GM21737 (cell line): ENCODE measurements around the gene DPP4.

Experiments used
- ATAC-seq: cut with Tn5 transposase; IDR thresholded peaks from one replicate; pipeline ENCODE4 v1.9.1; 2021; ENCODE audit warnings: mild to moderate bottlenecking, moderate library complexity; ENCODE audit not compliant: unreplicated experiment

Gene DPP4

GRCh38 chr2:162073888-162074631 lies at the start of gene DPP4:
Gene DPP4 (minus strand): TSS chr2:162074215. CDS start chr2:162073981, 234 bp downstream.
- ATAC-seq, result peak; percentile 95

DNA sequence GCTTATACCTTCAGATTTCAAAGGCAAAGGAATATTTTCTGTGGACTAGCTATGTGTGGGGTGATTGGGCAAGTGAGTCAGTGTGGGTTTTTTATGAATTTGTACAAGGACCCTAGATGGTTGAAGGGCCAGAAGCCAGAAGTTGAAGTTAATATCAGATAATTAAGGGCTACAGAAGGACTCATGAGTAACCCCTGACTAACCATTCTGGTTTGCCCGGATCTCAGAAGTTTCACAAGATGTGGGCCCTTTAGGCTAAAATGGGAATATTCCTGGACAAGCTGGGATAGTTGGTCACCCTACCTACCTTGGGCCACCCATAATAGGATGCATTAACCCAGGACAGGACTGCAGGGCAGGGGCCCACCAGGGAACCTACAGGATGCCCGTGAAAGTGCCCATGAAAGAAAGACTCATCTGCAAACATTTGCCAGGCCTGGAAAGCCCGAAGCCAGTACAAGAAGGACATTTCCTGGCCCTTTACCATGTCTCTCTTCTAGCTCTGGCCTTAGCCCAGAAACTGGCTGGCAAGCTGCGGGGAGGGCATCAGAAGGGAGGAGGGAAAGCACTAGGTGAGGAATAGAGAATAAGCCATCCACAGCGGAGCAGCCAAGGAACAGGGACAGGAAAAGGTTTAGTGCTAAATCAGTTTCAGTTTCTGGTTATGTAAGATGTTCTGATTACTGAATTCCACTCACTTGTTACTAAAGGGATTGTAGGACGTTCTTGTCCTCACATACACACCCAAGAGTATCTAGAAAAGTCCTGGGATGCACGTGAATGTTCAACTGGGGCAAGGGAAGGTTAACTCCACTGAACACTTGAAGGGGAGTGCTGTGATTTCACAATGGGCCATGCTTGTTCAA lies 44.4 kb upstream of the DPP4 start:
- no peak for ATAC-seq

GRCh38 chr2:162116352-162116751 lies 42.3 kb upstream of the DPP4 start:
- ATAC-seq, result no peak

DNA sequence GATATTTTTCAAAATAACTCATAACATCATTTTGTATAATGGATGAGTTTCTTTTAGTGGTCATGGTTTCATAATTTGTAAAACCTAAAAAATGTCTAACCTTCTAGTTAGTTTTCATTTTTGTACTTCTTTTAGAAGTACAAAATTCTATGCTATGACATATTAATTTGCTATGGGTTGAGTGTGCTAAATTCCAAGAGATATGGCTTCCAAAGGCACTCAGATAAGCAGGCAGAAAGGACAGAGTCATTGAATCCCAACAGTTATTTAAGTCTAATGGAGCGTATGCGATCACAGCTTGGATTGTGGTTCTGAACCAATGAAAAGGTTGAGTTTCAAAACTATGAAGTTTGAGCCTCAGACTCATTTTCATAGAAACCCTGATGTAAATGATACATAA lies 41.1 kb upstream of the DPP4 start:
- ATAC-seq, result no peak

DNA sequence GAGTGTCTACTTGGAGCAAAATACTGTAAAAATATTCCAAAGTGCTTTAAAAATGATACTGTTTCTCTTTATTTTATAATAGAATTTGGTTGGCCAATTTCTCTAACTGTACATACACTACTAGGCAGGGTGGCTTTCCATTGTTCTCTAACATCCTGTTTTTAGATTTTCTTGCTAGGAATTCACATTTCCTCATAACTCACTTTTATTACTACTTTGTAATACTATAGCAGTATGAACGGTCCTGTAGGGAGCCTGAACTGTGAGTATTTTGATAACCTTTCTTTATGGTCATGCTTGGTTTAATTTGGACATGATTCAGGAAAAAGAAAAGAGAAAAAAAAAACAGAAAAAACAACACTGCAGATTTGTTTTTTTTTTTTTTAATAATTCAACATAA lies 40.3 kb upstream of the DPP4 start:
- no peak for ATAC-seq

DNA sequence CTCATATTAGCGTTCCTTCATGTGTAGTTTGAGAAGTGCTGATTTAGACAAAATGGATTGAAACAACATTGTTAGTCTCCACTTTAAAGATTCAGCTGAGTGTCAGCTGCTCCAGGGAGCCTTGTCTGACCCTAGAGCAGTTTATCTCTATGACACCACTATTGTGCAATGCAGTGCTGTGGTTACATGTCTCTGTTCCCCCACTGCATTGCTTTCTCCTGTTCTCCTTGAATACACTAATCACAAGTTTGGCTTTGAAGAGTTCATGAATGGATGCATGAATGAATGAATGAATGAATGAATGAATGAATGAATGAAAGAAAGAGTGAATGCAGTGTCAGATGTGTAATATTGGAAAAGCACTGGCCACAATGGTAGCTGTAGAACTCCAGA lies 39.8 kb upstream of the DPP4 start:
- no peak for ATAC-seq

GRCh38 chr2:162113088-162113775 lies 39.2 kb upstream of the DPP4 start:
- ATAC-seq, result no peak

GRCh38 chr2:162111958-162112850 lies 38.2 kb upstream of the DPP4 start:
- ATAC-seq, result no peak

- no peak for ATAC-seq
Measured at GRCh38 chr2:162107361-162107901, 33.4 kb upstream of the DPP4 start.

GRCh38 chr2:162106746-162107145 lies 32.7 kb upstream of the DPP4 start:
- no peak for ATAC-seq

- ATAC-seq, result no peak
Measured at GRCh38 chr2:162106146-162106551, 32.1 kb upstream of the DPP4 start.

DNA sequence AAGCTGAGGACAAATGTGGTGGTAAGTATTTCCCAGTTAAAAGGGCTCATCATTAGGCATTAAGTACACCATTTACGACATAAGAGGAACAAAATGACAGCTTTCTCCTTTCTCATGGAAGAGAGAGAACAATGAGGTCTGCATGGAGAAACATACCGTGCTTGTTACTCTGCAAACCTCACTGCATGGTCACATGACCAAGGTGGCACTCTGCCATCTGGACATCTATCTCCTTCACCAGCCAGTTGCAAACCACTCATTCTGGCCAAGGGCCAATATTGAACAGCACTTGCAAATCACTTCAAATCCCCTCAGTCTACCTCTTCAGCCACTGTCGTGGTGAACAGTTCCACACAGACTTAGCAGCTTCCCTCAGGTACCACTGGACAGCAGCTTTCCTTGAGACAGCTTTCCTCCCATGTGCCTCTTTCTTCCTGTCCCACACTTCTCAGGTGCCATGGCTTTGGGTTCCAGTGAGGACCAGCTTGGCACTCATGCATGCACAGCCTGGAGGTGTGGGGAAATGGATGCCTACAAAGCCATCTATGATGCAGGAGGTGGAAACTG lies 29.5 kb upstream of the DPP4 start:
- no peak for ATAC-seq

- no peak for ATAC-seq
Measured at GRCh38 chr2:162100579-162100978, 26.6 kb upstream of the DPP4 start.

DNA sequence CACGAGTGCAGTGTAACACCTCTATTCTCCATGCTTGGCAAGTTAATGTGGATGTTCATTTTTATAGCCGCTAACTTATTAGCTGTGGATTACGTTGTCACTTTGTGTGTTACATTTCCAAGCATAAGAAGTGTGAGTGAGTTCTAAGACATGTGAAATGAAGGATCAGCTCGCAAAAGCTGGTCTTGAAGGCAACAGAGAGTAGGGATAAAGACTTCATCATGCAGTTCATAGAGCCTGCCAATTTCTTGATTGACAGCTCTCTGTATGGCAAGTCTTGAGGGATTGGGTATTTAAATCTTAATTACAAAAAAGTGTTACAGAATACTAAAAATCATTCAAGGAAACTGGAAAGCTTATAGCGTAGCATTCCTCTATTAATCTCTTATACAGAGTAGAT lies 25.8 kb upstream of the DPP4 start:
- ATAC-seq, result no peak

GRCh38 chr2:162092658-162093556 lies 18.9 kb upstream of the DPP4 start:
- ATAC-seq, result no peak

DNA sequence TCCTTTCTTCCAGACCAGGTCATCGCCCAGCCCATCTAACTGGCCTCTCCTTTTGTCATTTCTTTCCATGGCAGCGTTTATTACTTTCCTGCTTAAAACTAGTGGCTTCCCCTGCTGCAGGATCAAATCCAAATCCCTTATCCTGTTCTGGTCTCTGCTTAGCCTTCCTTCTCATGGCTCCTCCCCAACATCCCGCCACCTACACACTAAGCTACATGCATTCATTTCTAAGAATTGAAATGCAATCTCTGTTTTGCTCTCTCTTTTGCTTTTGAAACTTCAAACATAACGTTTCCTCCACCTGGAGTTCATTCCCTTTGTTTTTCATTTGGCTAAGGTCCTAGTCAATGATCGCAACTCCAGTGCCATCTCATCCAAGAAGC lies 18.0 kb upstream of the DPP4 start:
- ATAC-seq, result no peak

DNA sequence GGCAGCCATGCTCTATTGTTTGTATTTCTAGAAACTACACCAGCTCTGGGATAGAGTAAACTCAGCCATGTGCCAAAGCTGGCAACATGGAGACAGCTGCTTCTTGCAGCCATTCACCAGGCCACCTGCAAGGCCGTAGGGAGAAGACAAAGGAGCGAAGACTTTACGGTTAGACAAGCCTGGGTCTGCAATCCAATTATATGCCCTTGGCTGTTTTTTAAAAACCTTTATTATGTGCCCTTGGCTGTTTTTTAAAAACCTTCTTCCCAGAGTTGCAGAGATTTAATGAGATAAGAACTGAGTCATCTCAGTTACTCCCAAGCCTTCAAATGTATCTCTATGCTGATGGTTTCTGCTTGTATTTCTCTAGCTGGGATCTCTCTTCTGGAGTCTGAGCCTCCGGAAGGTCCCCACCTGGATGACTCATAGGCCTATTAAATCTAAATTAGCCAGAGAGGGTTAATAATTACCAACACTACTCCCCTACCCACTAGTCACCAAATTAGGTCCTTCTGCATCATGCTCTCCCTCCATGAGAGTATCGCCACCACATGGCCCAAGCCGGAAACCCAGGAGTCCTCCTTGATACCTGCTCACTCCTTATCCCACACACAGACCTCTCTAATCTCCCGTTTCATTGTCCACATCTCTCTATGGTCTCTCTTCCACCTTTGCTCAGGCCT lies 17.5 kb upstream of the DPP4 start:
- no peak for ATAC-seq

DNA sequence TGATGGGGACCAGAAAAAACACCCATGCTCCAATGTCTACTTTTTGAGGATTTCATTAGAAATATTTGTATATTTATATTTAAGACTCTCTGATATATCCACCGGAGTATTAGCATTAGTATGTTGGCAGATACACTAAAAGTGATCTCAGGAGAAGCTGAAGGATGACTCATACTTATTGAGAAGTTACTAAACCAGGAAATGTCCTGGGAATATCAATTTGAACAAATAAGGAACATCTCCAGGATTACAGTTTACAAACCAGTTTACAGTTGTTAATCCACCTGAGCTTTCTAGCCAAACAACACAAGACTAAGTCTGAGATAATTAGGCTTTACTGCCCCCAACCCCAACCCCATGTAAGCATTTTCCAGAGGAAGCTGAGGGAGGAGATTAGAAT lies 16.1 kb upstream of the DPP4 start:
- ATAC-seq, result no peak
